Neural progenitor cell (in vitro differentiated cells): ENCODE measurements around the gene HMCN1.

Experiments used
- CTCF ChIP-seq: fragments of 200-600 bp; sonication (generic); IDR thresholded peaks from 2 replicates; pipeline ENCODE4 v1.5.1; 2017; ENCODE audit warnings: antibody characterized with exemption, mild to moderate bottlenecking
- EZH2 ChIP-seq: fragments of 200-600 bp; sonication (generic); IDR thresholded peaks from 2 replicates; pipeline ENCODE4 v1.6.1; 2017; ENCODE audit warnings: antibody characterized with exemption, mild to moderate bottlenecking, moderate library complexity

GRCh38 chr1:186079084-186079684, 345.0 kb downstream of the HMCN1 start:
- no peak for TF ChIP-seq CTCF
- TF ChIP-seq EZH2 = no peak
